Measurements from ENCODE around the gene FGB. TPM values are rescaled to one million over a fixed set of nuclear protein-coding genes. Genes with fewer than 3 reads are reported as not detected.

Gene FGB
- total and polyA plus RNA-seq, 2 of the 13 experiments (the other 11 are each of a cell fraction or from before 2014, with no cell fraction given): 226 to 784 TPM

GRCh38 chr4:154559494-154560418 is 3.1 kb upstream of the FGB start (continued):
- no peak for TF ChIP-seq GABPA (IDR thresholded peaks at IDR 0.05; ENCODE audit: low read depth, low read length)
- no peak for TF ChIP-seq GABPA (CRISPR knock-in tag; IDR thresholded peaks at IDR 0.05; ENCODE audit: low read depth)
- TF ChIP-seq SKIL (CRISPR knock-in tag; IDR thresholded peaks at IDR 0.05; ENCODE audit: borderline replicate concordance): peak; percentile 94
- TF ChIP-seq, protein P1, sequence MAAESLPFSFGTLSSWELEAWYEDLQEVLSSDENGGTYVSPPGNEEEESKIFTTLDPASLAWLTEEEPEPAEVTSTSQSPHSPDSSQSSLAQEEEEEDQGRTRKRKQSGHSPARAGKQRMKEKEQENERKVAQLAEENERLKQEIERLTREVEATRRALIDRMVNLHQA (CRISPR knock-in tag; IDR thresholded peaks at IDR 0.05): no peak; the same call in 1 of the 2 replicates
- TF ChIP-seq ZNF292 (CRISPR knock-in tag; IDR thresholded peaks at IDR 0.05; ENCODE audit: borderline replicate concordance, low read depth): no peak
- peak; percentile 49; the same call in 1 of the 2 replicates for TF ChIP-seq MXD4 (CRISPR knock-in tag; IDR thresholded peaks at IDR 0.05)
- TF ChIP-seq EED (CRISPR knock-in tag; IDR thresholded peaks at IDR 0.05): no peak
- TF ChIP-seq ZNF770 (CRISPR knock-in tag; IDR thresholded peaks at IDR 0.05): peak; percentile 27; the same call in 1 of the 2 replicates
- TF ChIP-seq MAFK (conservative IDR thresholded peaks at IDR 0.05 in 1 of 2, IDR thresholded peaks at IDR 0.05 in 1 of 2; ENCODE audit: low read length in 2 of 2): no peak
- TF ChIP-seq, protein P2, sequence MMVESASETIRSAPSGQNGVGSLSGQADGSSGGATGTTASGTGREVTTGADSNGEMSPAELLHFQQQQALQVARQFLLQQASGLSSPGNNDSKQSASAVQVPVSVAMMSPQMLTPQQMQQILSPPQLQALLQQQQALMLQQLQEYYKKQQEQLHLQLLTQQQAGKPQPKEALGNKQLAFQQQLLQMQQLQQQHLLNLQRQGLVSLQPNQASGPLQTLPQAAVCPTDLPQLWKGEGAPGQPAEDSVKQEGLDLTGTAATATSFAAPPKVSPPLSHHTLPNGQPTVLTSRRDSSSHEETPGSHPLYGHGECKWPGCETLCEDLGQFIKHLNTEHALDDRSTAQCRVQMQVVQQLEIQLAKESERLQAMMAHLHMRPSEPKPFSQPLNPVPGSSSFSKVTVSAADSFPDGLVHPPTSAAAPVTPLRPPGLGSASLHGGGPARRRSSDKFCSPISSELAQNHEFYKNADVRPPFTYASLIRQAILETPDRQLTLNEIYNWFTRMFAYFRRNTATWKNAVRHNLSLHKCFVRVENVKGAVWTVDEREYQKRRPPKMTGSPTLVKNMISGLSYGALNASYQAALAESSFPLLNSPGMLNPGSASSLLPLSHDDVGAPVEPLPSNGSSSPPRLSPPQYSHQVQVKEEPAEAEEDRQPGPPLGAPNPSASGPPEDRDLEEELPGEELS (CRISPR knock-in tag; IDR thresholded peaks at IDR 0.05): peak; percentile 99
- peak; percentile 92; the same call in 1 of the 2 replicates for TF ChIP-seq RXRA (CRISPR knock-in tag; IDR thresholded peaks at IDR 0.05)
- TF ChIP-seq, protein P3, sequence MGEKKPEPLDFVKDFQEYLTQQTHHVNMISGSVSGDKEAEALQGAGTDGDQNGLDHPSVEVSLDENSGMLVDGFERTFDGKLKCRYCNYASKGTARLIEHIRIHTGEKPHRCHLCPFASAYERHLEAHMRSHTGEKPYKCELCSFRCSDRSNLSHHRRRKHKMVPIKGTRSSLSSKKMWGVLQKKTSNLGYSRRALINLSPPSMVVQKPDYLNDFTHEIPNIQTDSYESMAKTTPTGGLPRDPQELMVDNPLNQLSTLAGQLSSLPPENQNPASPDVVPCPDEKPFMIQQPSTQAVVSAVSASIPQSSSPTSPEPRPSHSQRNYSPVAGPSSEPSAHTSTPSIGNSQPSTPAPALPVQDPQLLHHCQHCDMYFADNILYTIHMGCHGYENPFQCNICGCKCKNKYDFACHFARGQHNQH (CRISPR knock-in tag; IDR thresholded peaks at IDR 0.05): peak; percentile 85; the same call in 1 of the 2 replicates
- TF ChIP-seq USF2 (IDR thresholded peaks at IDR 0.05; ENCODE audit: low read depth, low read length): no peak
- TF ChIP-seq USF2 (CRISPR knock-in tag; IDR thresholded peaks at IDR 0.05; ENCODE audit: borderline replicate concordance): no peak
- no peak for TF ChIP-seq KLF15 (CRISPR knock-in tag; IDR thresholded peaks at IDR 0.05; ENCODE audit: borderline replicate concordance)
- no peak for TF ChIP-seq SYNCRIP (IDR thresholded peaks at IDR 0.05; ENCODE audit: insufficient read depth, low read depth, low read length)
- no peak for TF ChIP-seq SRF (IDR thresholded peaks at IDR 0.05; ENCODE audit: low read depth, low read length)
- no peak for TF ChIP-seq PAX8 (CRISPR knock-in tag; IDR thresholded peaks at IDR 0.05; ENCODE audit: borderline replicate concordance)
